HepG2 (cell line): ENCODE results near the gene TARBP2. TPM values are rescaled to one million over a fixed set of nuclear protein-coding genes. Genes with fewer than 3 reads are reported as not detected.

Source experiments
- ATAC-seq: fragments of 200-7000 bp; cut with Tn5 transposase; 3 replicates; pipeline ENCODE4 v1.9.1; 2020; ENCODE audit warnings: mild to moderate bottlenecking, moderate library complexity
- BruUV-seq: library from RNA; stranded (reverse); fragments of 400-500 nt; replicated peaks from 2 replicates; lab custom pipeline; 2021; lab: Mats Ljungman, UMichigan
- CTCF ChIA-PET: fragments of 300-600 bp; formaldehyde crosslinking; extraction: SDS; loops from one replicate; lab custom pipeline; 2021; ENCODE audit warnings: low total read pairs, inconsistent platforms, low intra/inter-chr PET ratio; lab: Yijun Ruan, JAX
- POLR2A ChIA-PET: fragments of 350-600 bp; sonication (Branson Sonifier 250); formaldehyde crosslinking; loops from one replicate; lab custom pipeline; 2020; ENCODE audit warnings: antibody characterized with exemption, inconsistent platforms; lab: Yijun Ruan, JAX
- DNase-seq: peaks from one replicate; pipeline ENCODE4 v3.0.0-alpha.2; 2015; ENCODE audit warnings: low spot score
- FAIRE-seq: peaks from 3 replicates; lab custom pipeline; 2011; peaks lifted over from hg19 to GRCh38; lab: Jason Lieb, UNC
- H2AFZ ChIP-seq: one replicate; pipeline ENCODE4 v1.6.1; 2011; ENCODE audit warnings: low read length, inconsistent platforms
- H3K27ac ChIP-seq: fragments of 300-600 bp; 3 replicates; pipeline ENCODE4 v1.8.0; 2011; ENCODE audit warnings: mixed run types, mild to moderate bottlenecking, mixed read lengths, low read length, inconsistent platforms; ENCODE audit not compliant: insufficient read depth; ENCODE audit errors: extremely low read length
- H3K27me3 ChIP-seq, 2 experiments: fragments of 200-600 bp in 1 of 2; 2 replicates in 1 of 2; 3 replicates in 1 of 2; pipeline versions ENCODE4 v1.6.0 to v1.8.0; 2011; ENCODE audit warnings: low read length in 2 of 2, mild to moderate bottlenecking in 2 of 2, moderate library complexity in 2 of 2, inconsistent platforms in 1 of 2; ENCODE audit not compliant: insufficient read depth in 2 of 2, control insufficient read depth in 1 of 2
- H3K36me3 ChIP-seq, 2 experiments: fragments of 200-600 bp in 1 of 2; replicated peaks in 1 of 2; 2 replicates in 1 of 2; 3 replicates in 1 of 2; pipeline versions ENCODE4 v1.5.1 to v1.8.0; 2011; ENCODE audit warnings: low read length in 2 of 2, inconsistent platforms in 1 of 2; ENCODE audit not compliant: insufficient read depth in 2 of 2, control insufficient read depth in 1 of 2
- H3K4me1 ChIP-seq: 2 replicates; pipeline ENCODE4 v1.5.1; 2012; ENCODE audit warnings: low read length, inconsistent platforms; ENCODE audit not compliant: insufficient read depth
- H3K4me2 ChIP-seq: 2 replicates; pipeline ENCODE4 v1.6.0; 2011; ENCODE audit warnings: low read depth, low read length, inconsistent platforms
- H3K4me3 ChIP-seq, 3 experiments: fragments of 200-600 bp in 1 of 3; sonication (generic), shearing (Covaris generic) in 1 of 3; replicated peaks in 1 of 3; 2 replicates each; pipeline ENCODE4 v1.5.1; 2011 to 2016; ENCODE audit warnings: low read length in 3 of 3, inconsistent platforms in 2 of 3, low read depth in 2 of 3, mild to moderate bottlenecking in 2 of 3, control low read depth in 1 of 3, mixed read lengths in 1 of 3; ENCODE audit not compliant: insufficient read depth in 1 of 3
- H3K79me2 ChIP-seq: one replicate; pipeline ENCODE4 v1.6.1; 2011; ENCODE audit warnings: low read length, inconsistent platforms; ENCODE audit not compliant: insufficient read depth
- H3K9ac ChIP-seq: 2 replicates; pipeline ENCODE4 v1.6.0; 2011; ENCODE audit warnings: mild to moderate bottlenecking, low read depth, low read length, inconsistent platforms; ENCODE audit not compliant: insufficient read depth
- H3K9me3 ChIP-seq: 2 replicates; pipeline ENCODE4 v1.5.1; 2012; ENCODE audit warnings: mild to moderate bottlenecking, low read length
- H4K20me1 ChIP-seq: 2 replicates; pipeline ENCODE4 v1.6.0; 2011; ENCODE audit warnings: inconsistent platforms, mild to moderate bottlenecking, low read length, moderate library complexity; ENCODE audit not compliant: insufficient read depth
- MNT ChIP-seq: fragments of 450-650 bp; IDR thresholded peaks from 2 replicates; pipeline ENCODE4 v1.6.1; 2016
- NR1H2 ChIP-seq: sonication (generic); formaldehyde crosslinking; IDR thresholded peaks from 2 replicates; pipeline ENCODE4 v1.8.1; 2022; ENCODE audit warnings: low read depth, missing genetic modification reagents, borderline replicate concordance
- ZHX1 ChIP-seq: sonication (generic); formaldehyde crosslinking; IDR thresholded peaks from 2 replicates; pipeline ENCODE4 v1.8.1; 2022; ENCODE audit warnings: low read depth, mild to moderate bottlenecking, missing genetic modification reagents
- ZKSCAN8 ChIP-seq: IDR thresholded peaks from 2 replicates; pipeline ENCODE4 v1.6.1; 2016; ENCODE audit warnings: borderline replicate concordance, missing genetic modification reagents, missing compliant biosample characterization
- WGBS: methylation state at CpG from one replicate; pipeline ENCODE4 v1.1.6; 2017; ENCODE audit warnings: low lambda C conversion rate; 5-methylcytosine and 5-hydroxymethylcytosine counted together
- in situ Hi-C: cut with HindIII; loops from 2 replicates; pipeline ENCODE4 v1.10.0; 2017; ENCODE audit warnings: low pct_unique_long_range_greater_than_20kb; ENCODE audit not compliant: extremely low pct_ligation_motif_present
- intact Hi-C: fragments of 100-400 bp; cut with micrococcal nuclease; formaldehyde crosslinking; loops from one replicate; pipeline ENCODE4 v1.10.0; 2022; ENCODE audit not compliant: unreplicated experiment
- polyA plus RNA-seq, 8 experiments: library from polyadenylated mRNA; depleted of rRNA in 3 of 8; stranded (reverse) in 7 of 8; unstranded in 1 of 8; fragments of >200 nt; fragmentation: Illumina TruSeq in 4 of 8; extraction: Trizol in 4 of 8; gene quantifications; 2 replicates each; pipeline versions ENCODE4 v1.2.1 to v1.2.3, GENCODE V29; 2011 to 2016; ENCODE audit warnings: low read depth in 4 of 8, missing spikeins in 1 of 8, mixed read lengths in 1 of 8; ENCODE audit not compliant: insufficient read depth in 1 of 8
- total RNA-seq, 5 experiments: library from RNA; depleted of rRNA; stranded (reverse); fragments of >200 nt; fragmentation: Illumina TruSeq; extraction: Trizol; gene quantifications; 2 replicates each; pipeline ENCODE4 v1.2.3, GENCODE V29; 2016; ENCODE audit warnings: low read depth in 1 of 5

TARBP2 gene
- total and polyA plus RNA-seq, 2 of the 13 experiments (the other 11 are each of a cell fraction or from before 2014, with no cell fraction given), result 47.0 to 55.5 TPM

GRCh38 chr12:53514628-53515290 is 13.7 kb downstream of the TARBP2 start:
- peaks cover 17 to 70% of the 10 kb centered on the region in 2 experiments for H3K36me3 ChIP-seq
- no TSS peak for BruUV-seq
- no peak overlapping the region for H3K4me3 ChIP-seq
- H3K27ac ChIP-seq, result no peak overlapping the region
- no peak overlapping the region for H3K9ac ChIP-seq
- H3K4me1 ChIP-seq, result no peaks in the 10 kb centered on the region
- no peaks in the 10 kb centered on the region for H3K27me3 ChIP-seq
- TF ChIP-seq ZKSCAN8 (CRISPR knock-in tag) (no peak), MNT (no peak), NR1H2 (CRISPR knock-in tag) (no peak), ZHX1 (CRISPR knock-in tag) (no peak)
- TF ChIP-seq, all 625 proteins: peak for 0
- H3K79me2 ChIP-seq, result no peaks in the 10 kb centered on the region
- in situ Hi-C loops, result no loop called here
- no peak for DNase-seq
- no peaks in the 10 kb centered on the region for H3K9me3 ChIP-seq
- no peak overlapping the region for H2AFZ ChIP-seq
- intact Hi-C loops, result no loop called here
- ChIA-PET POLR2A (interaction anchor here (1.9 kb wide), 1 partner anchor 13 kb away, joined by 6 read pairs; the partner anchor contains the start of gene TARBP2), CTCF (no interaction called here)
- FAIRE-seq, result no peak
- no peak overlapping the region for H3K4me2 ChIP-seq
- ATAC-seq, result no peak
- no peaks in the 10 kb centered on the region for H4K20me1 ChIP-seq
- 94% methylated on average over 6 of the region's 6 CpGs for WGBS
